CD4-positive, alpha-beta T cell treated with Interleukin-6 at 100 ng/mL for 8 hours (primary cell): ENCODE data around the gene LEFTY1.

Experiments
- DNase-seq: peaks from one replicate; pipeline ENCODE4 v3.0.0-alpha.2; 2020; ENCODE audit warnings: mixed read lengths, low spot score

The LEFTY1 gene

GRCh38 chr1:225873281-225873850 is 15.6 kb downstream of the LEFTY1 start:
- DNase-seq: no peak

GRCh38 chr1:225872075-225872430 is 16.9 kb downstream of the LEFTY1 start:
- no peak for DNase-seq

GRCh38 chr1:225871359-225872074 is 17.4 kb downstream of the LEFTY1 start:
- no peak for DNase-seq

GRCh38 chr1:225870911-225871310 is 18.0 kb downstream of the LEFTY1 start:
- no peak for DNase-seq

- DNase-seq: no peak
These were observed 20.2 kb downstream of the LEFTY1 start for GRCh38 chr1:225868631-225869330.

GRCh38 chr1:225866981-225867380 is 22.0 kb downstream of the LEFTY1 start:
- no peak for DNase-seq

- peak; percentile 77 for DNase-seq
These were observed 22.7 kb downstream of the LEFTY1 start for GRCh38 chr1:225866061-225866837.

- no peak for DNase-seq
These were observed 23.4 kb downstream of the LEFTY1 start for GRCh38 chr1:225865514-225865913.

- DNase-seq: no peak
These were observed 25.8 kb downstream of the LEFTY1 start for GRCh38 chr1:225863167-225863566.

GRCh38 chr1:225862581-225862950 is 26.4 kb downstream of the LEFTY1 start:
- DNase-seq: no peak

- DNase-seq: no peak
These were observed 26.9 kb downstream of the LEFTY1 start for GRCh38 chr1:225861834-225862580.

- DNase-seq: no peak
These were observed 28.0 kb downstream of the LEFTY1 start for GRCh38 chr1:225860876-225861441.

GRCh38 chr1:225860107-225860506 is 28.8 kb downstream of the LEFTY1 start:
- DNase-seq: no peak

GRCh38 chr1:225859151-225859550 is 29.8 kb downstream of the LEFTY1 start:
- DNase-seq: no peak

GRCh38 chr1:225857256-225857655 is 31.7 kb downstream of the LEFTY1 start:
- no peak for DNase-seq

GRCh38 chr1:225855503-225856300 is 33.2 kb downstream of the LEFTY1 start:
- DNase-seq: no peak

- DNase-seq: no peak
These were observed 35.5 kb downstream of the LEFTY1 start for GRCh38 chr1:225853441-225853840.

- DNase-seq: no peak
These were observed 36.4 kb downstream of the LEFTY1 start for GRCh38 chr1:225852413-225853124.

GRCh38 chr1:225851805-225852204 is 37.1 kb downstream of the LEFTY1 start:
- DNase-seq: no peak

- no peak for DNase-seq
These were observed 38.6 kb downstream of the LEFTY1 start for GRCh38 chr1:225850370-225850769.
